Keratinocyte (primary cell): ENCODE results near the gene SNX30. TPM values are rescaled to one million over a fixed set of nuclear protein-coding genes. Genes with fewer than 3 reads are reported as not detected.

ENCODE experiments used
- DNase-seq: peaks from one replicate; pipeline ENCODE4 v3.0.0-alpha.2; 2011; ENCODE audit warnings: low read depth, missing footprints, low spot score
- FAIRE-seq: peaks from 2 replicates; lab custom pipeline; 2011; peaks lifted over from hg19 to GRCh38; lab: Jason Lieb, UNC
- H2AFZ ChIP-seq: 2 replicates; pipeline ENCODE4 v1.6.0; 2012; ENCODE audit warnings: low read length, control low read depth, inconsistent platforms; ENCODE audit not compliant: control insufficient read depth
- H3K27ac ChIP-seq: 2 replicates; pipeline ENCODE4 v1.5.1; 2011; ENCODE audit warnings: low read length; ENCODE audit not compliant: control insufficient read depth, insufficient read depth
- H3K27me3 ChIP-seq: 3 replicates; pipeline ENCODE4 v1.6.0; 2011; ENCODE audit warnings: low read length; ENCODE audit not compliant: control insufficient read depth, insufficient read depth; ENCODE audit errors: extremely low read depth
- H3K36me3 ChIP-seq, 2 experiments: 2 replicates in 1 of 2; 3 replicates in 1 of 2; pipeline ENCODE4 v1.5.1; 2011; ENCODE audit warnings: low read length in 2 of 2, mild to moderate bottlenecking in 1 of 2; ENCODE audit not compliant: control insufficient read depth in 2 of 2, insufficient read depth in 2 of 2; ENCODE audit errors: extremely low read depth in 1 of 2
- H3K4me1 ChIP-seq: 3 replicates; pipeline ENCODE4 v1.5.1; 2011; ENCODE audit warnings: low read length; ENCODE audit not compliant: control insufficient read depth, insufficient read depth; ENCODE audit errors: extremely low read depth
- H3K4me2 ChIP-seq: 3 replicates; pipeline ENCODE4 v1.6.0; 2011; ENCODE audit warnings: low read depth, low read length; ENCODE audit not compliant: control insufficient read depth, insufficient read depth; ENCODE audit errors: extremely low read depth
- H3K4me3 ChIP-seq, 3 experiments: fragments of 200-600 bp in 1 of 3; sonication (generic) in 1 of 3; 2 replicates in 2 of 3; 3 replicates in 1 of 3; pipeline ENCODE4 v1.5.1; 2011 to 2016; ENCODE audit warnings: low read length in 3 of 3, mild to moderate bottlenecking in 3 of 3, control low read depth in 2 of 3, inconsistent platforms in 1 of 3, low read depth in 1 of 3, mixed read lengths in 1 of 3, mixed run types in 1 of 3, moderate library complexity in 1 of 3; ENCODE audit not compliant: control insufficient read depth in 2 of 3, insufficient read depth in 2 of 3; ENCODE audit errors: extremely low read depth in 1 of 3
- H3K79me2 ChIP-seq: 2 replicates; pipeline ENCODE4 v1.6.0; 2012; ENCODE audit warnings: low read length; ENCODE audit not compliant: control insufficient read depth, insufficient read depth
- H3K9ac ChIP-seq: 3 replicates; pipeline ENCODE4 v1.6.0; 2011; ENCODE audit warnings: low read length; ENCODE audit not compliant: control insufficient read depth, insufficient read depth; ENCODE audit errors: extremely low read depth
- H3K9me1 ChIP-seq: 3 replicates; pipeline ENCODE4 v1.6.0; 2011; ENCODE audit warnings: low read length; ENCODE audit not compliant: control insufficient read depth, insufficient read depth; ENCODE audit errors: extremely low read depth
- H3K9me3 ChIP-seq: 2 replicates; pipeline ENCODE4 v1.5.1; 2012; ENCODE audit warnings: low read depth, low read length; ENCODE audit not compliant: control insufficient read depth
- H4K20me1 ChIP-seq: 3 replicates; pipeline ENCODE4 v1.6.0; 2011; ENCODE audit warnings: low read length; ENCODE audit not compliant: control insufficient read depth, insufficient read depth; ENCODE audit errors: extremely low read depth
- CTCF ChIP-seq, 3 experiments: IDR thresholded peaks in 1 of 3; conservative IDR thresholded peaks in 1 of 3; optimal IDR thresholded peaks in 1 of 3; 2 replicates in 2 of 3; 3 replicates in 1 of 3; pipeline versions ENCODE3 to v1.5.1; 2011; ENCODE audit warnings: low read length in 3 of 3, mild to moderate bottlenecking in 3 of 3, moderate library complexity in 2 of 3, control low read depth in 1 of 3, inconsistent platforms in 1 of 3; ENCODE audit not compliant: insufficient read depth in 2 of 3; ENCODE audit errors: extremely low read depth in 1 of 3
- EZH2 ChIP-seq: IDR thresholded peaks from one replicate; pipeline ENCODE4 v1.6.1; 2012; ENCODE audit warnings: inconsistent platforms, mild to moderate bottlenecking, low read length, moderate library complexity
- dilution Hi-C: fragments of 300-500 bp; cut with MboI; formaldehyde crosslinking; loops from one replicate; pipeline ENCODE4 v1.7.0; 2020; ENCODE audit warnings: low sequenced_read_pairs; ENCODE audit not compliant: extremely low pct_ligation_motif_present
- polyA plus RNA-seq, 5 experiments: library from polyadenylated mRNA; depleted of rRNA in 3 of 5; stranded (reverse) in 3 of 5; stranded (forward) in 1 of 5; unstranded in 1 of 5; fragments of >200 nt; gene quantifications; 1 replicate in 1 of 5; 2 replicates in 3 of 5; 3 replicates in 1 of 5; pipeline versions ENCODE4 v1.2.1 to v1.2.3, GENCODE V29; 2011 to 2012; ENCODE audit warnings: missing spikeins in 2 of 5, low read depth in 1 of 5, low replicate concordance in 1 of 5

Gene SNX30
- polyA plus RNA-seq, 1 donor (not counting 4 experiments of a cell fraction or from before 2014, with no cell fraction given) = 9.0 TPM

- no peaks in the 10 kb centered on the region for H3K27me3 ChIP-seq
- H3K27ac ChIP-seq = no peak overlapping the region
- no peaks in the 10 kb centered on the region for H3K9me1 ChIP-seq
- no peak overlapping the region for H3K4me2 ChIP-seq
- no peak overlapping the region for H2AFZ ChIP-seq
- H3K4me1 ChIP-seq = peaks cover 8% of the 10 kb centered on the region
- TF ChIP-seq CTCF (optimal IDR thresholded peaks at IDR 0.05 in 1 of 3, IDR thresholded peaks at IDR 0.05 in 1 of 3, conservative IDR thresholded peaks at IDR 0.05 in 1 of 3; ENCODE audit: extremely low read depth in 1 of 3, insufficient read depth in 2 of 3, low read length in 3 of 3) (no peak), EZH2 (no peak)
- H3K9ac ChIP-seq = no peak overlapping the region
- dilution Hi-C loops = no loop called here
- peaks cover 17% of the 10 kb centered on the region for H3K79me2 ChIP-seq
- no peaks in the 10 kb centered on the region for H3K9me3 ChIP-seq
- FAIRE-seq (no peak), DNase-seq (no peak)
- H3K4me3 ChIP-seq = no peak overlapping the region
- peaks cover 3% of the 10 kb centered on the region for H4K20me1 ChIP-seq
- H3K36me3 ChIP-seq = peaks cover 0 to 5% of the 10 kb centered on the region in 2 experiments
Observed at GRCh38 chr9:112780450-112781036, 30.0 kb downstream of the SNX30 start.

- dilution Hi-C loops = no loop called here
- H2AFZ ChIP-seq = no peak overlapping the region
- no peak overlapping the region for H3K4me2 ChIP-seq
- H3K27ac ChIP-seq = no peak overlapping the region
- peaks cover 8% of the 10 kb centered on the region for H3K4me1 ChIP-seq
- H3K36me3 ChIP-seq = no peaks in the 10 kb centered on the region
- H3K4me3 ChIP-seq = no peak overlapping the region
- FAIRE-seq = no peak
- no peak overlapping the region for H3K9ac ChIP-seq
- TF ChIP-seq EZH2 (no peak), CTCF (optimal IDR thresholded peaks at IDR 0.05 in 1 of 3, IDR thresholded peaks at IDR 0.05 in 1 of 3, conservative IDR thresholded peaks at IDR 0.05 in 1 of 3; ENCODE audit: extremely low read depth in 1 of 3, insufficient read depth in 2 of 3, low read length in 3 of 3) (no peak)
- no peaks in the 10 kb centered on the region for H3K27me3 ChIP-seq
- peaks cover 19% of the 10 kb centered on the region for H3K79me2 ChIP-seq
- no peak for DNase-seq
- H3K9me1 ChIP-seq = no peaks in the 10 kb centered on the region
- peaks cover 3% of the 10 kb centered on the region for H4K20me1 ChIP-seq
- H3K9me3 ChIP-seq = no peaks in the 10 kb centered on the region
Observed at GRCh38 chr9:112782218-112782617, 31.7 kb downstream of the SNX30 start.
